Uterus (tissue), 4 donors: ENCODE results near the gene ANKDD1B. TPM values are rescaled to one million over a fixed set of nuclear protein-coding genes. Genes with fewer than 3 reads are reported as not detected.
"Not testable (repeated sequence)": the region's sequence is repeated elsewhere in the genome, so short reads cannot be mapped to it uniquely, and the experiment has no call there.

Source experiments
- DNase-seq, 2 donors: peaks; one replicate each; pipeline ENCODE4 v3.0.0-alpha.2; 2019 to 2020
- H3K27ac ChIP-seq, 2 donors: fragments of 200-600 bp; sonication (generic); 1 replicate in 1 of 2; 2 replicates in 1 of 2; pipeline ENCODE4 v1.5.1; 2016 to 2018
- H3K27me3 ChIP-seq, 2 donors: fragments of 200-600 bp; sonication (generic); one replicate each; pipeline ENCODE4 v1.5.1; 2018 to 2019; ENCODE audit warnings: control low read depth in 1 of 2
- H3K36me3 ChIP-seq, 2 donors: fragments of 200-600 bp; sonication (generic); one replicate each; pipeline ENCODE4 v1.5.1; 2019; ENCODE audit warnings: control low read depth in 1 of 2
- H3K4me1 ChIP-seq, 2 donors: fragments of 200-600 bp; sonication (generic); one replicate each; pipeline ENCODE4 v1.5.1; 2018 to 2019; ENCODE audit warnings: control low read depth in 1 of 2
- H3K4me3 ChIP-seq, 2 donors: fragments of 200-600 bp; sonication (generic); 1 replicate in 1 of 2; 2 replicates in 1 of 2; pipeline ENCODE4 v1.5.1; 2018 to 2019; ENCODE audit warnings: mild to moderate bottlenecking in 1 of 2
- H3K9me3 ChIP-seq, 2 donors: fragments of 200-600 bp; sonication (generic); one replicate each; pipeline ENCODE4 v1.5.1; 2019; ENCODE audit warnings: control low read depth in 1 of 2
- CTCF ChIP-seq, 4 experiments: fragments of 200-600 bp in 2 of 4; fragments of 450-650 bp in 2 of 4; sonication (generic) in 2 of 4; IDR thresholded peaks; one replicate each; pipeline ENCODE4 v1.5.1; 2016 to 2019; ENCODE audit warnings: antibody characterized with exemption in 4 of 4, mild to moderate bottlenecking in 2 of 4, moderate library complexity in 1 of 4
- POLR2A ChIP-seq, 2 donors: fragments of 450-650 bp; IDR thresholded peaks; one replicate each; pipeline ENCODE4 v1.6.1; 2016; ENCODE audit warnings: antibody characterized with exemption in 2 of 2, mild to moderate bottlenecking in 1 of 2, moderate library complexity in 1 of 2
- intact Hi-C: fragments of 100-400 bp; cut with DNase I; formaldehyde crosslinking; loops from one replicate; pipeline ENCODE4 v1.15.1; 2023; ENCODE audit warnings: low total_unique reads
- total RNA-seq, 4 donors: library from RNA; depleted of rRNA in 3 of 4; stranded (reverse); fragments of >200 nt in 3 of 4; gene quantifications; one replicate each; pipeline versions ENCODE4 v1.1.0 to v1.2.4, GENCODE V29; 2014 to 2023
- donor health status: DM: yes; HTN: yes; CAD: no.

The ANKDD1B gene
- total RNA-seq, 4 donors from 2014 or later, result 1.1 to 1.2 TPM; not detected in 2

DNA sequence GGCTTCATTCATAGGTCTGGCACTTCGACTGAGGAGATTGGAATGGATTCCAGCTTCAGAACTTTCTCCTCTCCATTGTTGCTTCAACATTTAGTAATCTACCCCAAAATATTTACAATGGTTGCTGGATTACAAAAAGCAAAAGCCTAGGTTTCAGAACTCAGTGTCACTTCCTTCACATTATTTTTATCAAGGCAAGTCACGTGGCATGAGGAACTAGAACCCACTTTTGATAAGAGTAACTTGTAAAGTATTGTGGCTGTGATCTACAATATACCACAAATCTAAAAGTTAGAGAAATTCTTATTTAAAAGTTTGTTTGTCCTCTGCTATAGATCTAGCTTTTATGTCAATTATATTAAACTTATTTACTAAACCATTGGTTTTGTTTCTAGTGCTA is 39.7 kb upstream of the ANKDD1B start:
- Histone ChIP-seq H3K4me1 (peaks cover 0 to 6% of the 10 kb centered on the region in 2 donors), H3K4me3 (no peak overlapping the region), H3K36me3 (no peaks in the 10 kb centered on the region), H3K27me3 (no peaks in the 10 kb centered on the region), H3K9me3 (no peaks in the 10 kb centered on the region), H3K27ac (no peak overlapping the region)
- no peak for DNase-seq
- intact Hi-C loops, result no loop called here
- TF ChIP-seq CTCF (IDR thresholded peaks at IDR 0.05), result no peak
- TF ChIP-seq POLR2A (IDR thresholded peaks at IDR 0.05), result no peak

- intact Hi-C loops, result no loop called here
- no peaks in the 10 kb centered on the region for H3K36me3 ChIP-seq
- TF ChIP-seq POLR2A (IDR thresholded peaks at IDR 0.05), result no peak
- TF ChIP-seq CTCF (IDR thresholded peaks at IDR 0.05), result no peak
- H3K4me1 ChIP-seq, result no peaks in the 10 kb centered on the region
- no peak for DNase-seq
- no peak overlapping the region for H3K4me3 ChIP-seq
- no peaks in the 10 kb centered on the region for H3K27me3 ChIP-seq
- H3K27ac ChIP-seq, result peak overlapping the region in 1 of 2 donors; percentile 4
- H3K9me3 ChIP-seq, result no peaks in the 10 kb centered on the region
These were observed 36.5 kb upstream of the ANKDD1B start for GRCh38 chr5:75574791-75575190.

DNA sequence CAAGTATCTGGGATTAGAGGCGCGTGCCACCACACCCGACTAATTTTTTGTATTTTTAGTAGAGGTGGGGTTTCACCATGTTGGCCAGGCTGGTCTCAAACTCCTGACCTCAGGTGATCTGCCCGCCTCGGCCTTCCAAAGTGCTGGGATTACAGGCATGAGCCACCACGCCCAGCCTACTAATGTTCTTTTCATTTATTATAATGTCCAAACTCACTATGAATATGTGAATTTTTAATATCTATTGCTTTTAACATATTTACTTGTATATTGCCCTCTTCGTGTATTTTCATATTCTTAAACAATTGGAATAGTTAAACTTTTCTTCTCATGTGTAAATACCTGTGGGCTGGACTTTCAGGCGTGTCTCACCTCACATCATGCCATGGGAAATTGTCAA is 33.0 kb upstream of the ANKDD1B start:
- intact Hi-C loops, H3K4me1 ChIP-seq, H3K9me3 ChIP-seq, H3K27ac ChIP-seq, H3K27me3 ChIP-seq, H3K36me3 ChIP-seq, H3K4me3 ChIP-seq, DNase-seq: not testable (repeated sequence)

DNA sequence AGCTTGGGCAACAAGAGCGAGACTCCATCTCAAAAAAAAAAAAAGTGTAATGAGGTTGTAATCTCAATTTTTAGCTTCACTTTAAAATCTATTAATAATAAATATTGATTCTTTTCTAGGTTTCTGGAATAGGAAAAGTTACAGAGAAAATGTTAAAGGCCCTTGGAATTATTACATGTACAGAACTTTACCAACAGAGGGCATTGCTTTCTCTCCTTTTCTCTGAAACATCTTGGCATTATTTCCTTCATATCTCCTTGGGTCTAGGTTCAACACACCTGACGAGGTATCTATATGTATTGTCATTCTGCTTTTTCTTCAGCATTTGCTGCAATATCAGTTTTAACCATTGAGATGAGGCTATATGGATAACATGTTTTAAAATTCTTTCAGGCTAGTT is 26.6 kb upstream of the ANKDD1B start:
- H3K27me3 ChIP-seq, result no peaks in the 10 kb centered on the region
- no peaks in the 10 kb centered on the region for H3K36me3 ChIP-seq
- intact Hi-C loops, result no loop called here
- TF ChIP-seq CTCF (IDR thresholded peaks at IDR 0.05) (no peak), POLR2A (IDR thresholded peaks at IDR 0.05) (no peak)
- H3K9me3 ChIP-seq, result no peaks in the 10 kb centered on the region
- H3K4me3 ChIP-seq, result no peak overlapping the region
- H3K27ac ChIP-seq, result no peak overlapping the region
- no peaks in the 10 kb centered on the region for H3K4me1 ChIP-seq
- DNase-seq, result no peak

- H3K9me3 ChIP-seq, result no peaks in the 10 kb centered on the region
- intact Hi-C loops, result no loop called here
- no peak overlapping the region for H3K27ac ChIP-seq
- no peak for DNase-seq
- no peaks in the 10 kb centered on the region for H3K27me3 ChIP-seq
- H3K4me1 ChIP-seq, result no peaks in the 10 kb centered on the region
- TF ChIP-seq CTCF (IDR thresholded peaks at IDR 0.05) (no peak), POLR2A (IDR thresholded peaks at IDR 0.05) (no peak)
- no peaks in the 10 kb centered on the region for H3K36me3 ChIP-seq
- H3K4me3 ChIP-seq, result no peak overlapping the region
These were observed 22.6 kb upstream of the ANKDD1B start for GRCh38 chr5:75588666-75589065.

DNA sequence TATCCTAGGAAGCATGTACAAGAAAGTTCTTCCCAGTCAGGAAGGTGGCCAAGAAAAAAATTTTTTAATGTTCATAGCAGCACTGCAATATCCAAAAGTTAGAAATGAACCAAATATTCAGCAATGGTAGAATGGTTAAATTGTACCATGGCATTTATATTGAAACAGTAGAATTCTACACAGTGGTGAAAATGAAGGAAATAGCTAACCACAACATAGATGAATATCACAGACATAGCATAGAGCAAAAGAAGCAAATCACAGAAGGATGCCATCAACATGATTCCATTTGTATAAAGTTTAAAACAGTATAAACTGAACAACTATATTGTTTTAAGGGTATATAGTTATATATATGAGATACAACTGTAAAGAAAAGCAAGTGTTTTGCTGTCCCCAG is 10.7 kb upstream of the ANKDD1B start:
- no peak overlapping the region for H3K4me3 ChIP-seq
- no peaks in the 10 kb centered on the region for H3K4me1 ChIP-seq
- intact Hi-C loops, result no loop called here
- TF ChIP-seq CTCF (IDR thresholded peaks at IDR 0.05), result no peak
- TF ChIP-seq POLR2A (IDR thresholded peaks at IDR 0.05), result no peak
- no peaks in the 10 kb centered on the region for H3K36me3 ChIP-seq
- H3K27me3 ChIP-seq, result no peaks in the 10 kb centered on the region
- no peak overlapping the region for H3K27ac ChIP-seq
- no peaks in the 10 kb centered on the region for H3K9me3 ChIP-seq
- DNase-seq, result no peak
